HG02610 (cell line): Measurements from ENCODE around the gene RTN4R.

Experiments used
- ATAC-seq: cut with Tn5 transposase; IDR thresholded peaks from one replicate; pipeline ENCODE4 v1.9.1; 2021; ENCODE audit warnings: mild to moderate bottlenecking, moderate library complexity; ENCODE audit not compliant: unreplicated experiment

RTN4R gene

GRCh38 chr22:20204806-20205205, 63.3 kb downstream of the RTN4R start:
- no peak for ATAC-seq

GRCh38 chr22:20204311-20204710, 63.8 kb downstream of the RTN4R start:
- ATAC-seq, result no peak

GRCh38 chr22:20203552-20204201, 64.4 kb downstream of the RTN4R start:
- no peak for ATAC-seq

GRCh38 chr22:20203142-20203551, 65.0 kb downstream of the RTN4R start:
- no peak for ATAC-seq

- ATAC-seq, result no peak
These were observed 66.2 kb downstream of the RTN4R start for GRCh38 chr22:20201837-20202392.

GRCh38 chr22:20199906-20200305, 68.2 kb downstream of the RTN4R start:
- no peak for ATAC-seq

- no peak for ATAC-seq
These were observed 68.7 kb downstream of the RTN4R start for GRCh38 chr22:20199413-20199842.

GRCh38 chr22:20198557-20199319, 69.4 kb downstream of the RTN4R start:
- no peak for ATAC-seq

- ATAC-seq, result no peak
These were observed 70.6 kb downstream of the RTN4R start for GRCh38 chr22:20197407-20198030.

GRCh38 chr22:20196094-20196842, 71.8 kb downstream of the RTN4R start:
- no peak for ATAC-seq

GRCh38 chr22:20194681-20195593, 73.2 kb downstream of the RTN4R start:
- ATAC-seq, result no peak

- ATAC-seq, result no peak
These were observed 74.2 kb downstream of the RTN4R start for GRCh38 chr22:20193761-20194494.

- ATAC-seq, result no peak
These were observed 75.0 kb downstream of the RTN4R start for GRCh38 chr22:20192972-20193760.

- ATAC-seq, result no peak
These were observed 75.7 kb downstream of the RTN4R start for GRCh38 chr22:20192293-20192971.

GRCh38 chr22:20191803-20192202, 76.3 kb downstream of the RTN4R start:
- no peak for ATAC-seq
